HG02763 (cell line): ENCODE results near the gene EPRS1.
"Not testable (repeated sequence)": the region's sequence is repeated elsewhere in the genome, so short reads cannot be mapped to it uniquely, and the experiment has no call there.

Experiments
- ATAC-seq: cut with Tn5 transposase; IDR thresholded peaks from one replicate; pipeline ENCODE4 v1.9.1; 2021; ENCODE audit warnings: mild to moderate bottlenecking, moderate library complexity; ENCODE audit not compliant: unreplicated experiment

EPRS1 gene

DNA sequence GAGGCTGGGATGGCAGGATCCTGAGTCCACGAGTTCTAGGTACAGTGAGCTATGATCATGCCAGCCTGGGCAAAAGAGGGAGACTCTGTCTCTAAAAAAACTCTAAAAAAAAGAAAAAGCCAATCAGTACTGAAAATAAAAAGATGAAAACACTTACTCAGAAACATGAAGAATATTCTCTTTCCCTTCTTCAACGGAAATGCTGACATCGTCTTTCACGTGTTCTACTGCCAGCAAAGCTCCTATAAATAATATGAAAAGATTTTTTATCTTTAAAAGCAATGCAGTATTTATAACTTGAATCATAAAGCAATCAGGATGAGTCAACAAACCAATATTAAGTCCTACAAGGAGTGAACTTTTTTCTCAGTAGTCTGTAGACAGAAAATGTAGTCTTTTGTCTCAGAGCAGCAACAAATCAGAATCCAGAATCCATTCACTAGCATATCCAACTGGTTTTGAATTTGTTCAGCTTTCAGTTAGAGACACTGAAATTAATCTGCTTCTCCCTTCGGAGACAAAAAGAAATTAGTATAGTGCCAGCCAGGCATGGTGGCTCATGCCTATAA is 6.2 kb downstream of the EPRS1 start:
- no peak for ATAC-seq

DNA sequence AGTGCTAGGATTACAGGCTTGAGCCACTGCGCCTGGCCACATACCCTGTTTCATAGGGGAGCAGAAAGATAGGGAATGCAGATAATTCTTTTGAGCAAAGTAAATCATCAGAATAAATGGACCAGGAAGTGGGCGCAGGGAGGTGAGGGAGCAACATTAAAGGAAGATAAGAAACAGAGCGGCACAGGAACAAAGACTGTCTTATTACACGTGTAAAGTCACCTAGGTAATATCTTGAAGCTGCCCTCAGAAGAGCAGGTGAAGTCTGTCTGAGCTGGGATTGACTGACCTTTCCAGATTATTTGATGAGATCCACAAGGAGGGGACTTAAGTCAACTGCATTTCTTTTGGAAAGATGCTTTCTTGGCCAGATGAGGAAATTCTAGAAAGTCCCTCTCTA is 7.7 kb downstream of the EPRS1 start:
- ATAC-seq: no peak

DNA sequence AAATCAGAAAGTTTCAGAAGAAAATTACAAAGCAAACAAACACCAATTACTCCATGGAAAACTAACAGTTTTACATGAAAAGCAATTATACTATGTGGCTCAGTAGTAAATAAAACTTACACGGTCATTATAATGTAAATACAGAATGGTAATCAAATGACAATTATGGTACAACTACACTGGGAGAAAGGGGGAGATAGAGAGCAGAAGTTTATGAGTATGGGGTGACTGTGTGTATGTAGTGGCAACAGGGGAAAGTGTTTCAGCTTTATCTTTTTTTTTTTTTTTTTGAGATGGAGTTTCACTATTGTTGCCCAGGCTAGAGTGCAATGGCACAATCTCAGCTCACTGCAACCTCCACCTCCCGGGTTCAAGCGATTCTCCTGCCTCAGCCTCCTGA is 8.5 kb downstream of the EPRS1 start:
- ATAC-seq: not testable (repeated sequence)

DNA sequence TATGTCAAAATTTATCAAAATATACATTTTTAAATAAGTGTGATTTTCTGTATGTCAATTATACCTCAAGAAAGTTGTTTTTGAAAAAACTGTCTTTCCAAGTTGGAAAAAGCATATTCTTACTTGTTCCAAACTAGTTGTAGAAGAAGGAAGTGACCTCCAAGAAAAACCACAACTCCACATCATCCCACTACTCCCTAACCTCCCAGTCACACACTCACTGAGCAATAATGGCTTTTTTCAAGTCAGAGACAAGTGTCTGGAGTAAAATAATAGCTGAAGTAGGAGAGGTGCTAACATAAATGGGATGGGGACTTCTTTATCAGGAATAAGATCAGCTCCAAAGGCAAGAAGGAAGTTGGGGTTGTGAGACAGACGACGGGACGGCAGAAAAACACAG is 13.4 kb downstream of the EPRS1 start:
- no peak for ATAC-seq

DNA sequence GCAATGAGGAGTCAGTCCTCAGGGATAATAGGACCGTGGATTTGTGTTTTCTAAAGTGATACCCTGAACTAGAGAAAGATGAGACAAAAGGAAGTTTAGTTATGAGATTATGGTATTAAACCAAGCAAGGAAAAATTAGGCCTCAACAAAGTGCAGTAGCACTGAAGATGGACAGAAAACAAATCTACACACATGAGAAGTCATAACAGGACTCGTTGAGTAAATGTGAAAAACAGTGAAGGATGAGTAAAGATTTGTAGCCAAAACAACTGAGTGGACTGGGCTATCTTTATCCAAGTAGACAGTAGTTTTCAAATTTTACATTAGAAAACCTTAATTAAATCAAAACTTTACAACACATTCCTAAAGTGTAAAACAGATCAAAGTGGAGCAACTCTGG is 15.0 kb downstream of the EPRS1 start:
- no peak for ATAC-seq

DNA sequence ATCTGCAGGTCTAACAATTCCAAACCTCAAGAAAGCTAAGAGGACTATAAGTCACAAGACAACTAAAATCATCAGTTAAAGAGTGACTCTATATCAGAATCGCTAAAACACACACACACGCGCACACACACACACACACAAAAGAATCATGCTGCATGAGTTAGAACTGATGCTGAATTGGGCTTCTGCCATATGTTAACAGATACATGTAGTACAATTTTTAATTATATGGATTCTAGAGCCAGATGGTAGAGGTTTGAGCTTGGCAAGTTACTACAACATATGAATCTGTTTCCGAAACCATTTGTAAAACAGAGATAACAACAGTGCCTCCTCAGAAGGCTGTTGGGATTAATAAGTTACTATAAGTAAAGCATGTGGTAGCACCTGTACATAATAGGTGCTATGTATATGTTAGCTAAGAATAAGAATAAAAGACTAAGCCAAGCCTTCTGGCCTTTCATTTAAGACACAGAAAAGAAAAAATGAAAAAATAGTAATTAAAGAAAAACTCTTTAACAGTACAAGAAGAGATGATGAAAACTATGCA is 17.9 kb downstream of the EPRS1 start:
- ATAC-seq: no peak

DNA sequence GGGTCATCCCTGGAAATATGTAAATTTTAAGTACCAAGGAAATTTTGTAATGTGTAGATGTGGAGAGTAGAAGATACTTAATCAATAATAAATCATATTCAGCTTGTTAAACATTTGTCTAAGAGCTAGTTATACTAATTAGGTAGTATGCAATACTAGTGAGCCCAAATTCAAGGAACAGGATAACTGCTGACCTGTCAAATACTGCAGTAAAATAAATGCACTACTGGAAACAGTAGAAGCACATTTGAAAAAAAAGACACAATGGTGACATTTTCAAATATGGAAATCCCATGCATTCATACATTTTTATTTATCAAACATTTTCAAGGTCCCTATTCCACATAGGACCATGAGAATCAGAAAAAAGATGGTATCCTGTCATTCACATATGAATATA is 27.2 kb downstream of the EPRS1 start:
- no peak for ATAC-seq

DNA sequence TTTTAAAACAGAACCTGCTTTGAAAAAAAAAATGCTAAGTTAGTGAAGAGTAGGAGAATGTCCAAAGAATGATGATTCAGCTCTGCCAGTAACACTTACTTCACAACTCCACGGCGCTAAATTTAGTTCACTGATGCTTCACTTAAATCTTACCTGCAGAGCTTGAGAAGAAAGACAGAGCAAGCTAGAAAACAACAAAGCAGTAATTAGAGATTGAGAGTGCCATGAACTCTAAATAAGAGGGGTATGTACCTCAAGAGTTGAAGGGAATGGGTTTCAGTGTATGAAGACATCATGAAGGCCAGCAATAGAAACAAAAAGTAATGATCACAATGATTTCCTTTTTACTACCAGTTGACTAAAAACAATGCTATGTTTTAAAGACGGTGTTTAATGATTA is 32.8 kb downstream of the EPRS1 start:
- peak; percentile 60 for ATAC-seq

DNA sequence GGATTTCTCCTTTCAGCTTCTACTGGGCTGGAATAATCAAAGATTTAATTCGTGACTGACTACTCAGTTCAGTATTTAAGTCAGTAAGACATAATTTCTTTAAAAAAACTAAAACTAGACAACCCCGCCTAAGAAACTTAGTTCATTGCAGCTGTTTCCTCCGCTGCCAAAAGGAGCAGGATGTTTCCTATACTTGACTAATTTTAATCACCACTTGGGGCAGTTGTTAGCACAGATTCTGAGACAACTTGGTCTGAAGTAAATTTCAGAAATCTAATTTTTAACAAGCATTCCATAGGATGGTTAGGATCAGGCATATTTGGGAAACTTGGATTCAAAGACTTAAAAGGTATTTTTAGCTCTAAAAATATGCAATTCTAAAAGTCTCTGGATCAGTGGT is 34.0 kb downstream of the EPRS1 start:
- no peak for ATAC-seq

DNA sequence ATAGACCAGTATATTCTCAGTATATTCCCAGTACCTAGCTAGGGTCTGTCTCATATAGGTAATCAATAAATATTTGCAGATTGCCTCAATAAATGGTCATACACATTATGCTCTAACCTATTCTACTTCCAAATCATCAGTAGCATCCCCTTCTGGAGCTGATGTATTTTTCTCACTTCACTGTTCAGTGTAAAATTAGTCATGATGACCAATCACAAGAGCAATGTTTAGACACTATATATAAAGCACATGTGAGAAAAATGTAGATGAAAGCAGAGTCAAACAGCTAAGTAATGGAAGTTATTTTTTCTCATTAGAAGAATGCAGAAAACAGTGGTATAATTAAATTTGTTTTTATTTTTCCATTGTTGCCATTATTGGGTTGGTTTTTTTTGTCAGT is 34.7 kb downstream of the EPRS1 start:
- no peak for ATAC-seq

DNA sequence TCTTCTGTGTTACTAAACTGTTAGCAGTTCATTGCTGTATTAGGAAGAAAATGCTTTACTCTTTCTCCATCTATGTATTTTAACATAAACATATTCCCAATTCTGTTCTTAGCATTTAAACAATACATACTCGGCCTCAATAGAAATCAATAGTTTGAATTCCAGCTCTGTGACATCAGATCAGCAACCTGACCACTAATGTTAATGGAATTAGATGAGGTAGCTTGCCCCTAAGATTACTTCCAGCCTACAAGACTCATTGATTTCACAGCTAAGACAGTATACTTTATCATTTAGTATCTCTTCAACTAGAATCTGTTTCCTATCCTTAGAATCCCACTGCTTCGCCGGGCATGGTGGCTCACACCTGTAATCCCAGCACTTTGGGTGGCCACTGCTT is 38.9 kb downstream of the EPRS1 start:
- ATAC-seq: no peak

DNA sequence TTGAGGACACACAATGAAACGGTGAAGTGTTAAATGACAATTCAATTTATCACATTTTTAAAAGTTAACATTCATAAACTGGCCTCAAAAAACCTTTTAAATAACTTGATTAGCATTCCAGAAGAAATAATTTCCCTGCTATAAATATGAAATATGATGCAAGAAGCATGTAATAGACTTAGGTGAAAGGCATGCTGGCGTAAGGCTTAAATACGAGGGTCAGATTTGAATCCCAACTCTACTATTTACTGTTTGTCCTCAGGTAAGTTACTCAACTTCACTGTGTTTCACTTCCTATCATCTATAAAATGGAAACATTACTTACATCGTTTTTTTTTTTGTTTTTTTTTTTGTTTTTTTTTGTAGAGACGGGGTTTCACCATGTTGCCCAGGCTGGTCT is 40.8 kb downstream of the EPRS1 start:
- ATAC-seq: no peak

DNA sequence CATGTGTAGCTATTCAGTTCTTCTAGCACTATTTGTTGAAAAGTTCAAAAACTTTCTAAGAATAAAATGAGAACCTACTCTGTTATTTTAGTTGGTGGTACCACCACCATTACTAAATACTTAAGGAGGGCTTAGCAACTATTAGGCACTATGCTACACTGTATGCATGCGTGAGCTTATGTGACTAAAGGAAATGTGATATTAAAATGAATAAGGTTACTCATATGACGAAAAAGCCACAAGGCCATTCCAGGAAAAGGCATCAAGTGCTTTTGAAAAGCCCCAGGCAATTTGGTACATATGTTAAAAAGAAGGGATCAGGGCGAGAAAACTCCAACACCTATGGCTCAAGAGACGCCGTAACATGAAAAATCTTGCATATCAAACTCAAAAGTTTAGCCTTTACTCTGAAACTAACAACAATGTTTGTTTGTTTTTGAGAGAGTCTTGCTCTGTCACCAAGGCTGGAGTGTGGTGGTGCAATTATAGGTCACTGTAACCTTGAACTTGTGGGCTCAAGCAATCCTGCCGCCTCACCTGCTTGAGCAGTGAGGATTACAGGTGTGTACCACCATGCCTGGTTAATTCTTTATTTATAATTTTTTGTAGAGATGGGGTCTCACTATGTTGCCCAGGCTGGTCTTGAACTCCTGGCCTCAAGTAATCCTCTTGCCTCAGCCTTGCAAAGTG is 42.5 kb downstream of the EPRS1 start:
- ATAC-seq: no peak

DNA sequence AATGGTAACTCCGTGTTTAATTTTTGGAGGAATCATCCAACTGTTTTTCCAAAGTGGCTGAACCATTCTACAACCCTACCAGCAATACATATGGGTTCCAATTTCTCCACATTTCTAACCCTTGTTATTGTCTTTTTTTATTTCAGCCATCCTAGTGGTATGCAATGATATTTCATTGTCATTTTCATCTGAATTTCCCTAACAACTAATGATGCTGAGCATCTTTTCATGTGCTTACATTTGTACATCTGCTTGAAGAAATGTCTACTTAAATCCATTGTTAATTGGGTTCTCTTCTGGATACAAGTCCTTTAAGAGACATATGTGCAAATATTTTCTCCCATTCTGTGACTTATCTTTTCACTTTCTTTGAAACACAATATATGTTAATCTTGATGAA is 43.3 kb downstream of the EPRS1 start:
- no peak for ATAC-seq

DNA sequence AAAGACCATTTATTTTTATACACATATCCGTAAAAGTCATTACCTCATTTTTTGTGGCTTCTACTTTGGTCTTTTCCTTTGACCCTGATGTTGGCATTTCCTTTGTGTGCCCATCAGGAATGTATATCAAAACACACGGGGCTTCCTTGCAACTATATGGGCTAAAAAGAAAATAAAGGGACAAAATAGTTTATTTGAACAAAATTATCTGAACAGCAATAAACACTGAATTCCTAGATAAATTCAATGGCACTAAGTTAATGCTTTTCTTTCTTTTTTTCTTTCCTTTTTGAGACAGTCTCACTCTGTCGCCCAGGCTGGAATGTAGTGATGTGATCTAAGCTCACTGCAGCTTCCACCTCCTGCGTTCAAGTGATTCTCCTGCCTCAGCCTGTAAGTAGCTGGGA is 45.2 kb downstream of the EPRS1 start:
- no peak for ATAC-seq

DNA sequence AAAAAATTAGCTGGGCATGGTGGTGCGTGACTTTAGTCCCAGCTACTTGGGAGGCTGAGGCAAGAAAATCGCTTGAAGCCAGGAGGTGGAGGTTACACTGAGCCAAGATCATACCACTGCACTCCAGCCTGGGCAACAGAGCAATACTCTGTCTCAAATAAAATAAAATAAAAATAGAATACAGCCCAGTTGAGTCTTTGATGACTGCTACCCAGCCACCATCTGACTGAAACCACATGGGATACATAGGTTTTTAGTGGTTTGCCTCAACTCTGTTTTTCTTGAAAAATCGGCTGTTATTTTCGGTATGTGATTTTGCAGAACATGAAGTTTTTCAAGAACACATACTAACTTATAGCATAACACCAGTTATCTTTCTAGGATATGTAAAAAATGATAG is 46.5 kb downstream of the EPRS1 start:
- no peak for ATAC-seq
